ENCODE data around the gene QKI. TPM values are rescaled to one million over a fixed set of nuclear protein-coding genes. Genes with fewer than 3 reads are reported as not detected.
"Not testable (repeated sequence)": the region's sequence is repeated elsewhere in the genome, so short reads cannot be mapped to it uniquely, and the experiment has no call there.

QKI gene
- total RNA-seq, 1 experiment from 2014 or later = 64.3 TPM

GRCh38 chr6:163383912-163384311 lies 30.6 kb upstream of the QKI start:
- H3K27ac ChIP-seq (ENCODE audit: low read length) = no peak overlapping the region
- H3F3A ChIP-seq (ENCODE audit: low read length, unreplicated experiment) = no peaks in the 10 kb centered on the region
- H3K4me3 ChIP-seq (ENCODE audit: low read length) = no peak overlapping the region
- no peak overlapping the region for H3K4me2 ChIP-seq (ENCODE audit: low read length)
- H4K20me1 ChIP-seq (ENCODE audit: low read length) = no peaks in the 10 kb centered on the region
- BruUV-seq (replicated peaks) = no TSS peak
- intact Hi-C loops (cut with micrococcal nuclease) = no loop called here
- no peak for TF ChIP-seq EZH2 (IDR thresholded peaks at IDR 0.05; ENCODE audit: low read length, unreplicated experiment)
- H3K79me2 ChIP-seq (ENCODE audit: low read length) = no peaks in the 10 kb centered on the region
- no peaks in the 10 kb centered on the region for H3K9me2 ChIP-seq (replicated peaks; ENCODE audit: low read length)
- H3K4me1 ChIP-seq (ENCODE audit: insufficient read depth, low read length) = peaks cover 9% of the 10 kb centered on the region
- ATAC-seq = peak; percentile 60
- no peaks in the 10 kb centered on the region for H3K27me3 ChIP-seq (ENCODE audit: low read length)
- no peaks in the 10 kb centered on the region for H3K36me3 ChIP-seq (ENCODE audit: low read depth, low read length)
- H3K9ac ChIP-seq (ENCODE audit: low read length) = no peak overlapping the region
- DNase-seq = peak; percentile 54
- ChIA-PET CTCF (no interaction called here), POLR2A (ENCODE audit: unreplicated experiment) (no interaction called here)
- H2AFZ ChIP-seq (ENCODE audit: low read length) = no peak overlapping the region
- H3K9me3 ChIP-seq (ENCODE audit: low read length) = no peaks in the 10 kb centered on the region

- ChIA-PET POLR2A (ENCODE audit: unreplicated experiment) (no interaction called here), CTCF (no interaction called here)
- DNase-seq (no peak), ATAC-seq (no peak)
- H3K27me3 ChIP-seq (ENCODE audit: low read length) = no peaks in the 10 kb centered on the region
- intact Hi-C loops (cut with micrococcal nuclease) = no loop called here
- TF ChIP-seq EZH2 (IDR thresholded peaks at IDR 0.05; ENCODE audit: low read length, unreplicated experiment) = no peak
- no peak for TF ChIP-seq EZH2phosphoT487 (IDR thresholded peaks at IDR 0.05; ENCODE audit: borderline replicate concordance, low read length)
- TF ChIP-seq CTCF (conservative IDR thresholded peaks at IDR 0.05; ENCODE audit: low read depth, low read length) = no peak
- no peaks in the 10 kb centered on the region for H3K36me3 ChIP-seq (ENCODE audit: low read depth, low read length)
- H3F3A ChIP-seq (ENCODE audit: low read length, unreplicated experiment) = no peaks in the 10 kb centered on the region
- H3K4me1 ChIP-seq (ENCODE audit: insufficient read depth, low read length) = peaks cover 9% of the 10 kb centered on the region
- H3K79me2 ChIP-seq (ENCODE audit: low read length) = no peaks in the 10 kb centered on the region
- H4K20me1 ChIP-seq (ENCODE audit: low read length) = no peaks in the 10 kb centered on the region
- BruUV-seq (replicated peaks) = no TSS peak
- no peak overlapping the region for H3K9ac ChIP-seq (ENCODE audit: low read length)
- H3K9me3 ChIP-seq (ENCODE audit: low read length) = no peaks in the 10 kb centered on the region
- no peak overlapping the region for H3K27ac ChIP-seq (ENCODE audit: low read length)
- H3K9me2 ChIP-seq (replicated peaks; ENCODE audit: low read length) = no peaks in the 10 kb centered on the region
- no peak overlapping the region for H3K4me3 ChIP-seq (ENCODE audit: low read length)
- no peak overlapping the region for H2AFZ ChIP-seq (ENCODE audit: low read length)
- no peak overlapping the region for H3K4me2 ChIP-seq (ENCODE audit: low read length)
Observed at GRCh38 chr6:163384510-163384909, 30.0 kb upstream of the QKI start.

- H3K4me2 ChIP-seq (ENCODE audit: low read length) = not testable (repeated sequence)
Observed at GRCh38 chr6:163385503-163385902, 29.0 kb upstream of the QKI start.

GRCh38 chr6:163386329-163386908 lies 28.1 kb upstream of the QKI start:
- TF ChIP-seq EZH2 (IDR thresholded peaks at IDR 0.05; ENCODE audit: low read length, unreplicated experiment) (no peak), EZH2phosphoT487 (IDR thresholded peaks at IDR 0.05; ENCODE audit: borderline replicate concordance, low read length) (no peak), CTCF (conservative IDR thresholded peaks at IDR 0.05; ENCODE audit: low read depth, low read length) (no peak)
- no peak overlapping the region for H2AFZ ChIP-seq (ENCODE audit: low read length)
- H3K9me2 ChIP-seq (replicated peaks; ENCODE audit: low read length) = no peaks in the 10 kb centered on the region

More at GRCh38 chr6:163385503-163385902, 29.0 kb upstream of the QKI start:
- intact Hi-C loops (cut with micrococcal nuclease); H3K9me3 ChIP-seq (ENCODE audit: low read length); H3K9ac ChIP-seq (ENCODE audit: low read length); H3K36me3 ChIP-seq (ENCODE audit: low read depth, low read length); H2AFZ ChIP-seq (ENCODE audit: low read length); DNase-seq; H3K9me2 ChIP-seq (replicated peaks; ENCODE audit: low read length); BruUV-seq (replicated peaks); CTCF ChIA-PET; H3K27me3 ChIP-seq (ENCODE audit: low read length); H3K79me2 ChIP-seq (ENCODE audit: low read length); POLR2A ChIA-PET (ENCODE audit: unreplicated experiment); H3K4me3 ChIP-seq (ENCODE audit: low read length); ATAC-seq; H3K27ac ChIP-seq (ENCODE audit: low read length); H3K4me1 ChIP-seq (ENCODE audit: insufficient read depth, low read length); H3F3A ChIP-seq (ENCODE audit: low read length, unreplicated experiment); H4K20me1 ChIP-seq (ENCODE audit: low read length): not testable (repeated sequence)

More at GRCh38 chr6:163386329-163386908, 28.1 kb upstream of the QKI start:
- no TSS peak for BruUV-seq (replicated peaks)
- Histone ChIP-seq H3K4me1 (ENCODE audit: insufficient read depth, low read length) (peaks cover 11% of the 10 kb centered on the region), H3K9me3 (ENCODE audit: low read length) (no peaks in the 10 kb centered on the region), H3K79me2 (ENCODE audit: low read length) (no peaks in the 10 kb centered on the region), H3K4me2 (ENCODE audit: low read length) (no peak overlapping the region), H3K36me3 (ENCODE audit: low read depth, low read length) (no peaks in the 10 kb centered on the region), H3K27me3 (ENCODE audit: low read length) (no peaks in the 10 kb centered on the region), H3K4me3 (ENCODE audit: low read length) (no peak overlapping the region), H3K27ac (ENCODE audit: low read length) (no peak overlapping the region), H3K9ac (ENCODE audit: low read length) (no peak overlapping the region), H4K20me1 (ENCODE audit: low read length) (no peaks in the 10 kb centered on the region), H3F3A (ENCODE audit: low read length, unreplicated experiment) (no peaks in the 10 kb centered on the region)
- POLR2A ChIA-PET (ENCODE audit: unreplicated experiment) = no interaction called here
- CTCF ChIA-PET = no interaction called here
- intact Hi-C loops (cut with micrococcal nuclease) = no loop called here
- ATAC-seq = no peak
- no peak for DNase-seq

All from PC-3 (cell line).